Upper lobe of right lung (tissue), 1 donor: ENCODE data around the gene XAF1. TPM values are rescaled to one million over a fixed set of nuclear protein-coding genes. Genes with fewer than 3 reads are reported as not detected.

Source experiments
- ATAC-seq: fragments of 200-7000 bp; cut with Tn5 transposase; one replicate; pipeline ENCODE4 v1.9.1; 2020; ENCODE audit warnings: mild to moderate bottlenecking, moderate library complexity
- DNase-seq: peaks from one replicate; pipeline ENCODE4 v3.0.0-alpha.2; 2020
- H3K27ac ChIP-seq: fragments of 200-600 bp; one replicate; pipeline ENCODE4 v1.8.0; 2022
- H3K27me3 ChIP-seq: fragments of 200-600 bp; one replicate; pipeline ENCODE4 v1.8.0; 2022; ENCODE audit warnings: mild to moderate bottlenecking
- H3K36me3 ChIP-seq: fragments of 200-600 bp; one replicate; pipeline ENCODE4 v1.8.0; 2022
- H3K4me1 ChIP-seq: fragments of 200-600 bp; one replicate; pipeline ENCODE4 v1.8.0; 2022
- H3K4me3 ChIP-seq: fragments of 200-600 bp; one replicate; pipeline ENCODE4 v1.8.0; 2022; ENCODE audit warnings: mild to moderate bottlenecking
- H3K9me3 ChIP-seq: fragments of 200-600 bp; one replicate; pipeline ENCODE4 v1.8.0; 2022
- CTCF ChIP-seq: fragments of 200-600 bp; IDR thresholded peaks from one replicate; pipeline ENCODE4 v1.8.0; 2022; ENCODE audit warnings: antibody characterized with exemption
- intact Hi-C: fragments of 100-400 bp; cut with DNase I; formaldehyde crosslinking; loops from one replicate; pipeline ENCODE4 v1.11.0; 2022
- total RNA-seq: library from RNA; stranded (reverse); fragmentation: NEBNext Ultra II Directional; extraction: Animal tissue kit (Norgen Biotek cat#: 25700); gene quantifications from one replicate; pipeline ENCODE4 v1.2.1, GENCODE V29; 2021
- donor health status: DM: no; HTN: yes; CAD: no; lungs with severe emphysema.

Gene XAF1
- total RNA-seq, 1 donor from 2014 or later, result 89.0 TPM

- H3K36me3 ChIP-seq, result no peaks in the 10 kb centered on the region
- intact Hi-C loops, result no loop called here
- TF ChIP-seq CTCF, result no peak
- no peaks in the 10 kb centered on the region for H3K27me3 ChIP-seq
- DNase-seq, result no peak
- no peak for ATAC-seq
- H3K27ac ChIP-seq, result peak overlapping the region; percentile 83
- no peaks in the 10 kb centered on the region for H3K9me3 ChIP-seq
- no peak overlapping the region for H3K4me3 ChIP-seq
- peaks cover 48% of the 10 kb centered on the region for H3K4me1 ChIP-seq
These were observed 2.3 kb upstream of the XAF1 start for GRCh38 chr17:6753546-6753945.

- no peak for DNase-seq
- no peak for ATAC-seq
- Histone ChIP-seq H3K27ac (peak overlapping the region; percentile 95), H3K4me1 (peaks cover 48% of the 10 kb centered on the region), H3K4me3 (peak overlapping the region; percentile 70), H3K27me3 (no peaks in the 10 kb centered on the region), H3K36me3 (peaks cover 7% of the 10 kb centered on the region), H3K9me3 (no peaks in the 10 kb centered on the region)
- intact Hi-C loops, result no loop called here
- no peak for TF ChIP-seq CTCF
These were observed 565 bp upstream of the XAF1 start for GRCh38 chr17:6755281-6755680.

GRCh38 chr17:6756425-6757031 lies 682 bp downstream of the XAF1 start:
- peak; percentile 23 for ATAC-seq
- H3K9me3 ChIP-seq, result no peaks in the 10 kb centered on the region
- TF ChIP-seq CTCF, result no peak
- DNase-seq, result no peak
- intact Hi-C loops, result no loop called here
- H3K4me1 ChIP-seq, result peaks cover 48% of the 10 kb centered on the region
- H3K27me3 ChIP-seq, result no peaks in the 10 kb centered on the region
- peaks cover 20% of the 10 kb centered on the region for H3K36me3 ChIP-seq
- peak overlapping the region; percentile 95 for H3K27ac ChIP-seq
- peak overlapping the region; percentile 70 for H3K4me3 ChIP-seq

DNA sequence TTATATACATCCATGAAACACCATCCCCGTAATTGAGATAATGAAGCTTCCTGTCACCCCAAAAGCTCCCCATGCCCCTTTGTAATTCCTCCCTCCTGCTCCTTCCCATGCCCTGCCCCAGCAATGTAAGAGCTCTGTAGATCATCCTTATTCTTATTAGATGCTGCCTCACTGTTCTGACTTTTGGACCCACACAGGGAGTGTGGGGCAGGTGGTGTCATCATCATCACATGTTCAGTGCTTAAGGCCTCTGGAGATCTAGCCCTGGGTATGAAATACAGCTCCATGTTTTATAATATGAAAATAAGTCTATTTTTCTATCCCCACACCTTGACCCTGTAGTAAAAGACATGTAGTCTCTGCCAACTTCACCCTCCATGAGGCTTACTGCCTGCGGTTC lies 1.9 kb downstream of the XAF1 start:
- Histone ChIP-seq H3K27ac (no peak overlapping the region), H3K4me3 (no peak overlapping the region), H3K9me3 (no peaks in the 10 kb centered on the region), H3K36me3 (peaks cover 31% of the 10 kb centered on the region), H3K27me3 (no peaks in the 10 kb centered on the region), H3K4me1 (peaks cover 36% of the 10 kb centered on the region)
- ATAC-seq (no peak), DNase-seq (no peak)
- intact Hi-C loops, result no loop called here
- TF ChIP-seq CTCF, result no peak

GRCh38 chr17:6761779-6762178 lies 5.9 kb downstream of the XAF1 start:
- Histone ChIP-seq H3K9me3 (no peaks in the 10 kb centered on the region), H3K4me1 (peaks cover 12% of the 10 kb centered on the region), H3K27me3 (no peaks in the 10 kb centered on the region), H3K4me3 (no peak overlapping the region), H3K36me3 (peaks cover 71% of the 10 kb centered on the region), H3K27ac (no peak overlapping the region)
- DNase-seq (no peak), ATAC-seq (no peak)
- no peak for TF ChIP-seq CTCF
- intact Hi-C loops, result no loop called here

DNA sequence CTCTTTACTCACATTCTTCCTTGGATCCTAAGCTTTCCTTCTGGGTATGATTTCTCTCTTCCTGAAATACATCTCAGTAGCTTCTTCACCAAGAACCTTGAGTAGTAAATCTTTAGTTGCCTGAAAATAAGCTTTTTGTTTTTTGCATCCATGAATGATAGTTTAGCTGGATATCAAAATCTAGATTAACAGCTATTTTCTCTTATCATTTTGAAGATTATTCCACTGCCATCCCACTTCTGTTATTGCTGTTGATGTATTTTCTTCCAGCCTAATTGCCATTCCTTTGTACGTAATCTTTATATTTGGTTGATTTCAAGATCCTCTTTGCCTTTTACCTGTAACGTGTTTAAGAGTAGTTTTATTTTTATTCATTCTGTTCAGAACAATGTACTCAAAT lies 12.6 kb downstream of the XAF1 start:
- TF ChIP-seq CTCF, result no peak
- no peaks in the 10 kb centered on the region for H3K27me3 ChIP-seq
- no peak for ATAC-seq
- H3K27ac ChIP-seq, result no peak overlapping the region
- DNase-seq, result no peak
- H3K9me3 ChIP-seq, result peaks cover 8% of the 10 kb centered on the region
- no peak overlapping the region for H3K4me3 ChIP-seq
- H3K36me3 ChIP-seq, result peaks cover 99% of the 10 kb centered on the region
- intact Hi-C loops, result no loop called here
- H3K4me1 ChIP-seq, result no peaks in the 10 kb centered on the region
